Activated T-helper 17 cell treated with anti-CD3 and anti-CD28 coated beads, Interleukin-2, amount 50 U/mL, for 72 hours (primary cell): ENCODE data around the gene IGFLR1. TPM values are rescaled to one million over a fixed set of nuclear protein-coding genes. Genes with fewer than 3 reads are reported as not detected.

Experiments used
- ATAC-seq: fragments of 150-1000 bp; cut with Tn5 transposase; replicated peaks from 2 replicates; pipeline ENCODE4 v1.10.0; 2021; ENCODE audit warnings: mild to moderate bottlenecking, moderate library complexity
- H3K27ac Mint-ChIP-seq: one replicate; pipeline ENCODE4 v1.8.0; 2022; ENCODE audit warnings: mixed read lengths
- H3K27me3 Mint-ChIP-seq: one replicate; pipeline ENCODE4 v1.8.0; 2022; ENCODE audit warnings: mixed read lengths
- H3K36me3 Mint-ChIP-seq: one replicate; pipeline ENCODE4 v1.8.0; 2022; ENCODE audit warnings: low read depth, mild to moderate bottlenecking, mixed read lengths
- H3K4me1 Mint-ChIP-seq: one replicate; pipeline ENCODE4 v1.8.0; 2022; ENCODE audit warnings: mixed read lengths
- H3K4me3 Mint-ChIP-seq: one replicate; pipeline ENCODE4 v1.8.0; 2022; ENCODE audit warnings: mild to moderate bottlenecking, mixed read lengths
- H3K9me3 Mint-ChIP-seq: one replicate; pipeline ENCODE4 v1.8.0; 2022; ENCODE audit warnings: mixed read lengths
- total RNA-seq, 2 donors: library from RNA; stranded (reverse); gene quantifications; one replicate each; pipeline ENCODE4 v1.2.3, GENCODE V29; 2022

IGFLR1 gene
- total RNA-seq, 2 donors from 2014 or later = 42.3 to 153 TPM

GRCh38 chr19:35754370-35755130 lies 12.3 kb upstream of the IGFLR1 start:
- ATAC-seq = no peak
- H3K27ac Mint-ChIP-seq = no peak overlapping the region
- no peaks in the 10 kb centered on the region for H3K27me3 Mint-ChIP-seq
- peak overlapping the region; percentile 43 for H3K4me3 Mint-ChIP-seq
- peaks cover 12% of the 10 kb centered on the region for H3K4me1 Mint-ChIP-seq
- no peaks in the 10 kb centered on the region for H3K9me3 Mint-ChIP-seq
- H3K36me3 Mint-ChIP-seq = peaks cover 12% of the 10 kb centered on the region

GRCh38 chr19:35753634-35754369 lies 11.6 kb upstream of the IGFLR1 start:
- Mint-ChIP-seq H3K27me3 (no peaks in the 10 kb centered on the region), H3K27ac (no peak overlapping the region), H3K4me3 (no peak overlapping the region), H3K9me3 (no peaks in the 10 kb centered on the region), H3K4me1 (peaks cover 9% of the 10 kb centered on the region), H3K36me3 (peaks cover 12% of the 10 kb centered on the region)
- no peak for ATAC-seq

GRCh38 chr19:35752746-35753350 lies 10.6 kb upstream of the IGFLR1 start:
- H3K9me3 Mint-ChIP-seq = no peaks in the 10 kb centered on the region
- H3K36me3 Mint-ChIP-seq = peaks cover 17% of the 10 kb centered on the region
- H3K4me1 Mint-ChIP-seq = peaks cover 9% of the 10 kb centered on the region
- no peak overlapping the region for H3K27ac Mint-ChIP-seq
- H3K27me3 Mint-ChIP-seq = no peaks in the 10 kb centered on the region
- no peak for ATAC-seq
- H3K4me3 Mint-ChIP-seq = no peak overlapping the region

GRCh38 chr19:35751839-35752745 lies 9.8 kb upstream of the IGFLR1 start:
- Mint-ChIP-seq H3K9me3 (no peaks in the 10 kb centered on the region), H3K36me3 (peaks cover 14% of the 10 kb centered on the region), H3K27me3 (no peaks in the 10 kb centered on the region), H3K4me3 (no peak overlapping the region), H3K4me1 (peaks cover 9% of the 10 kb centered on the region), H3K27ac (no peak overlapping the region)
- no peak for ATAC-seq

- Mint-ChIP-seq H3K36me3 (peaks cover 17% of the 10 kb centered on the region), H3K27ac (peak overlapping the region; percentile 94), H3K4me3 (peak overlapping the region; percentile 27), H3K9me3 (no peaks in the 10 kb centered on the region), H3K27me3 (no peaks in the 10 kb centered on the region), H3K4me1 (peaks cover 8% of the 10 kb centered on the region)
- ATAC-seq = no peak
Measured at GRCh38 chr19:35750167-35750566, 7.9 kb upstream of the IGFLR1 start.

- peak within 1 kb of the TSS; percentile 94 for H3K27ac Mint-ChIP-seq
- no peaks in the 10 kb centered on the region for H3K27me3 Mint-ChIP-seq
- H3K36me3 Mint-ChIP-seq = peaks cover 17% of the 10 kb centered on the region
- ATAC-seq = peak; percentile 83
- H3K4me1 Mint-ChIP-seq = peaks cover 9% of the 10 kb centered on the region
- no peaks in the 10 kb centered on the region for H3K9me3 Mint-ChIP-seq
- H3K4me3 Mint-ChIP-seq = peak within 1 kb of the TSS; percentile 95
Measured at GRCh38 chr19:35748106-35749020, 6.1 kb upstream of the IGFLR1 start, which contains the start of gene LIN37. Gene LIN37 (plus strand): TSS chr19:35748576. CDS start chr19:35748725, 149 bp downstream.

- ATAC-seq = no peak
- Mint-ChIP-seq H3K27ac (peak overlapping the region; percentile 96), H3K4me1 (peaks cover 17% of the 10 kb centered on the region), H3K9me3 (no peaks in the 10 kb centered on the region), H3K4me3 (peak overlapping the region; percentile 95), H3K27me3 (no peaks in the 10 kb centered on the region), H3K36me3 (peaks cover 30% of the 10 kb centered on the region)
Measured at GRCh38 chr19:35746531-35746930, 4.3 kb upstream of the IGFLR1 start.

- peaks cover 31% of the 10 kb centered on the region for H3K36me3 Mint-ChIP-seq
- H3K4me3 Mint-ChIP-seq = peak overlapping the region; percentile 95
- ATAC-seq = no peak
- no peaks in the 10 kb centered on the region for H3K9me3 Mint-ChIP-seq
- no peaks in the 10 kb centered on the region for H3K27me3 Mint-ChIP-seq
- peaks cover 17% of the 10 kb centered on the region for H3K4me1 Mint-ChIP-seq
- peak overlapping the region; percentile 96 for H3K27ac Mint-ChIP-seq
Measured at GRCh38 chr19:35746087-35746462, 3.8 kb upstream of the IGFLR1 start.

- H3K27ac Mint-ChIP-seq = peak within 1 kb of the TSS; percentile 96
- peak within 1 kb of the TSS; percentile 95 for H3K4me3 Mint-ChIP-seq
- H3K27me3 Mint-ChIP-seq = no peaks in the 10 kb centered on the region
- no peaks in the 10 kb centered on the region for H3K9me3 Mint-ChIP-seq
- peak; percentile 66 for ATAC-seq
- peaks cover 17% of the 10 kb centered on the region for H3K4me1 Mint-ChIP-seq
- peaks cover 37% of the 10 kb centered on the region for H3K36me3 Mint-ChIP-seq
Measured at GRCh38 chr19:35745328-35746086, 3.3 kb upstream of the IGFLR1 start, which contains the start of the genes PSENEN and U2AF1L4. Gene PSENEN (plus strand): TSS chr19:35745651. CDS start chr19:35745931, 280 bp downstream. Gene U2AF1L4 (minus strand): TSS chr19:35745418. CDS start chr19:35745391, 27 bp downstream.

- peaks cover 17% of the 10 kb centered on the region for H3K4me1 Mint-ChIP-seq
- peaks cover 42% of the 10 kb centered on the region for H3K36me3 Mint-ChIP-seq
- peak overlapping the region; percentile 95 for H3K4me3 Mint-ChIP-seq
- peak overlapping the region; percentile 96 for H3K27ac Mint-ChIP-seq
- peak; percentile 64 for ATAC-seq
- no peaks in the 10 kb centered on the region for H3K9me3 Mint-ChIP-seq
- no peaks in the 10 kb centered on the region for H3K27me3 Mint-ChIP-seq
Measured at GRCh38 chr19:35744430-35745327, 2.4 kb upstream of the IGFLR1 start.

GRCh38 chr19:35743640-35744429 lies 1.6 kb upstream of the IGFLR1 start:
- H3K9me3 Mint-ChIP-seq = no peaks in the 10 kb centered on the region
- H3K36me3 Mint-ChIP-seq = peaks cover 51% of the 10 kb centered on the region
- H3K4me1 Mint-ChIP-seq = peaks cover 17% of the 10 kb centered on the region
- H3K4me3 Mint-ChIP-seq = peak overlapping the region; percentile 95
- no peaks in the 10 kb centered on the region for H3K27me3 Mint-ChIP-seq
- H3K27ac Mint-ChIP-seq = peak overlapping the region; percentile 96
- no peak for ATAC-seq
